Measurements from ENCODE around the gene MBOAT2.
"Not testable (repeated sequence)": the region's sequence is repeated elsewhere in the genome, so short reads cannot be mapped to it uniquely, and the experiment has no call there.

Gene MBOAT2

GRCh38 chr2:9003616-9004337 lies at the start of gene MBOAT2:
MBOAT2 (minus strand) TSS chr2:9003684; CDS start chr2:9003614, 70 bp downstream.
- peak; percentile 35 to 93 (median 86) for DNase-seq

- no peak for DNase-seq
These were observed 49.5 kb upstream of the MBOAT2 start for GRCh38 chr2:9052821-9053533.

GRCh38 chr2:9051451-9051850 lies 48.0 kb upstream of the MBOAT2 start:
- DNase-seq, result not testable (repeated sequence)

GRCh38 chr2:9050122-9050809 lies 46.8 kb upstream of the MBOAT2 start:
- DNase-seq, result no peak

- DNase-seq, result no peak
These were observed 42.1 kb upstream of the MBOAT2 start for GRCh38 chr2:9045595-9045994.

GRCh38 chr2:9043491-9043890 lies 40.0 kb upstream of the MBOAT2 start:
- not testable (repeated sequence) for DNase-seq

GRCh38 chr2:9037166-9037565 lies 33.7 kb upstream of the MBOAT2 start:
- no peak for DNase-seq

GRCh38 chr2:9033385-9034168 lies 30.1 kb upstream of the MBOAT2 start:
- no peak for DNase-seq

GRCh38 chr2:9032536-9033255 lies 29.2 kb upstream of the MBOAT2 start:
- DNase-seq, result no peak

- no peak for DNase-seq
These were observed 28.6 kb upstream of the MBOAT2 start for GRCh38 chr2:9032121-9032520.

GRCh38 chr2:9031246-9031645 lies 27.8 kb upstream of the MBOAT2 start:
- DNase-seq, result no peak

- no peak for DNase-seq
These were observed 27.4 kb upstream of the MBOAT2 start for GRCh38 chr2:9030841-9031240.

GRCh38 chr2:9030190-9030589 lies 26.7 kb upstream of the MBOAT2 start:
- DNase-seq, result no peak

- DNase-seq, result no peak
These were observed 26.2 kb upstream of the MBOAT2 start for GRCh38 chr2:9029721-9030120.

- DNase-seq, result no peak
These were observed 24.4 kb upstream of the MBOAT2 start for GRCh38 chr2:9027884-9028283.

- no peak for DNase-seq
These were observed 22.3 kb upstream of the MBOAT2 start for GRCh38 chr2:9025746-9026145.

- DNase-seq, result no peak
These were observed 21.1 kb upstream of the MBOAT2 start for GRCh38 chr2:9024575-9024974.

- no peak for DNase-seq
These were observed 18.2 kb upstream of the MBOAT2 start for GRCh38 chr2:9021563-9022211.

GRCh38 chr2:9020267-9020666 lies 16.8 kb upstream of the MBOAT2 start:
- DNase-seq, result no peak

GRCh38 chr2:9018534-9018933 lies 15.1 kb upstream of the MBOAT2 start:
- DNase-seq, result no peak
